HG03439 (cell line): ENCODE measurements around the gene ZNF22.

Source experiments
- ATAC-seq: cut with Tn5 transposase; IDR thresholded peaks from one replicate; pipeline ENCODE4 v1.9.1; 2021; ENCODE audit warnings: mild to moderate bottlenecking, moderate library complexity; ENCODE audit not compliant: unreplicated experiment

Gene ZNF22

GRCh38 chr10:44963772-44964633, 36.7 kb upstream of the ZNF22 start:
- no peak for ATAC-seq

DNA sequence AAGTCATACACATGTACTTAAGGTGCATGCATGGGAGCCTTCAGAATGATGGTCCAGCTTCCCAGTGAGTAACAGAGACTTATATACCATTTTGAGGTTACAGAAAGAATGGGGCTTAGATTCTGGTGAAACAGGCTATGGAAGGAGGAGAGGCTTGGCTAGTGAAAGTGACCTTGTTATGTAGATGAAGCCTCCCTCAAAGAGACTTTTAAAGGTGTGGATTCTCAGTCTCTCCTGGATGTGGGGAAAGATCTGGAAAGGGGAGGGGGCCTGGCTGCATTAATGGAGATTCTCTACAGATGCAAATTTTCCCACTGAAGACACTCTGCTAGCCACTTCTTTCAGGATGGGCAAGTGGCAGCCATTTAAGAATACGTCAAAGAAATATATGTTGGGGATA, 35.6 kb upstream of the ZNF22 start:
- no peak for ATAC-seq

- no peak for ATAC-seq
These were observed 35.0 kb upstream of the ZNF22 start for GRCh38 chr10:44965651-44966097.

DNA sequence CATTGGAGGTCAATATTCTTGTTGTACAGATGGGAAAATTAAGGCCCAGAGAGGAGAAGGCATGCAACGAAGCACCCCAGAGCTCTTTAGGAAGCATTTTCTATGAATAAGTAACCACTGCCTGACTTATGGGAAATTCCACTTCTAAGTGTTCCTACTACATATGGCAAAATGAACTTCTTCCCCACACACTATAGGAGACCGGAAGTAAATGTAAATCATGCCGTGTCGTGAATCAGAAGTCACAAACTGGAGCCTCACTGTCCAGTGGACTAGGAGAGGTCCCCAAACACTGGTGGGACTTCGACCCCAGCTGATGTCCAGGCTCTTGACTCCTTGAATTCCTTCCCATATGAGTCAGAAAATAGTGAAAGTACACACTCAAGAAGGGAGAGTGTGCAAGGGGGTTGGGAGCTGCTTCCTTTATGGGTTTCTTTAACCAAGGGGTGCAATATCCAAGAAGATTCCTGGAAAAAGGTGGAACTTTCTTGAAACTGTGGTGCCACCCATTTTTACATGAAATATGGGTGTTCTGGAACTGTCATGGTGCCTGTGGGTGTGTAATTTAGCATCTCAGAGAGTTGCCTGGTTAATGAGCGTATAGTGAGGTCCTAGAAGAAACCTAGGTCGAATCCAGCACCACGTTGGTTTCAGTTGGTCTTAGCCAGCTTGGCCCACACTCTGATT, 34.5 kb upstream of the ZNF22 start:
- ATAC-seq: peak; percentile 31

GRCh38 chr10:44966816-44967509, 33.8 kb upstream of the ZNF22 start:
- ATAC-seq: no peak

- no peak for ATAC-seq
These were observed 33.1 kb upstream of the ZNF22 start for GRCh38 chr10:44967616-44968015.

GRCh38 chr10:44968091-44968490, 32.6 kb upstream of the ZNF22 start:
- ATAC-seq: no peak

- ATAC-seq: no peak
These were observed 32.0 kb upstream of the ZNF22 start for GRCh38 chr10:44968500-44969400.

GRCh38 chr10:44969854-44970253, 30.9 kb upstream of the ZNF22 start:
- no peak for ATAC-seq

DNA sequence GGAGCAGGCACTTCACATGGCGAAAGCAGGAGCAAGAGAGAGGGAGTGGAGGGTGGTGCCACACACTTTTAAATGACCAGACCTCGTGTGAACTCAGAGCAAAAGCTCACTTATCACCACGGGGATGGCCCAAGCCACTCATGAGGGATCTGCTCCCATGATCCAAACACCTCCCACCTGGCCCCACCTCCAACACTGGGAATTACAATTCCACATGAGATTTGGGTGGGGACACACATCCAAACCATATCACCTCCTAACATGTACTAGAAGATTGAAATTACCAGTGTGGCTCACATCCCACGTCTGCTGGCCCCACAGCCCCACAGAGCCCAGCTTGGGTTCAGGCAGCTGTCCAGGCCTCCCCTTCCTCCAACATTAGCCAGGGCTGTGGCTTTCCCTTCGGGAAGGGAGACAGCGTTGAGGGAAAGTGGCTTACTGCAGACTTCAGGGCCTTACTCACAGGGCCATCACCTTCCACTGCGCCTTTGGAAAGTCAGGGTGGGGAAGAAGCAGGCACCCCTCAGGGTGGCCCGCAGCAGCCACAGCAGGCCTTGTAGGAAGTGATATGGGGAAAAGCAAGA, 29.8 kb upstream of the ZNF22 start:
- ATAC-seq: no peak

DNA sequence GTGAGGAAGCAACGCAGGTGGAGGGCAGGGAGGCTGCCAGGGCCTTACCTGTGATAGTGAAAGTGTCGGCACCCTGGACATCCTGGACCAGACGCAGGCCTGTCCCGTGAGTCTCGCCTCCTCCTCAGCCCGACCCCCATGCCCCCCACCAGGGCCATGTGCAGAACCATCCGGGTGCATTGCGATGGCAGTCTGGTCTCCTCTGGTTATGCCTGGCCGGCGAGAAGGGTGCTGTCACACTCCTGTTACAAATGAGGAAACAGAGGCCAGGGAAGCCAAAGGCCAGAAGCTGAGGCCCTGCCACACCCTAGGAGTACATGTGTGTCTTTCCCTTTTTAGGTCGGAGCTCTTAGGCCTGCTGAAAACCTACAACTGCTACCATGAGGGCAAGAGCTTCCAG, 29.3 kb upstream of the ZNF22 start:
- no peak for ATAC-seq

GRCh38 chr10:44971935-44972757, 28.6 kb upstream of the ZNF22 start:
- no peak for ATAC-seq

DNA sequence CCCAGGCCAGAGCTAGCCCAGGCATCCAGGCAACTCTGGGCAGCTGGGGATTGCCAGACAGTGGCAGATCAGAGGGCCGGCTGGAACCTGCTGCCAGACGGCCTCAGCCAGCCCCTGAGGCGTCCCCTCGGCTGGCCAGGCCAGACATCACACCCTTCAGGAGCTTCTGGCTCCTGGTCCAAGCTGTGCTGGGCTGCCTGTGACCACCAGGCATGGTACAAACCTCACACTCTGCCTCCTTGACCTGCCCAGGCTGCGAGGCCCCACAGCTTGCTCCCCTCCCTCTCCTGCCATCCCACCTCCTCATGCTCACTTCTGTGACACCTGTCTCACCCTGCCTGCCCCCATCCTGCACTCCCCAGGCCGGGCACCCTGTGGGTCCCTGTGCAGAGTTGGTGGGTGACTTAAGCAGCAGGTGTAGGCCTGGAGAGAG, 27.8 kb upstream of the ZNF22 start:
- ATAC-seq: no peak

DNA sequence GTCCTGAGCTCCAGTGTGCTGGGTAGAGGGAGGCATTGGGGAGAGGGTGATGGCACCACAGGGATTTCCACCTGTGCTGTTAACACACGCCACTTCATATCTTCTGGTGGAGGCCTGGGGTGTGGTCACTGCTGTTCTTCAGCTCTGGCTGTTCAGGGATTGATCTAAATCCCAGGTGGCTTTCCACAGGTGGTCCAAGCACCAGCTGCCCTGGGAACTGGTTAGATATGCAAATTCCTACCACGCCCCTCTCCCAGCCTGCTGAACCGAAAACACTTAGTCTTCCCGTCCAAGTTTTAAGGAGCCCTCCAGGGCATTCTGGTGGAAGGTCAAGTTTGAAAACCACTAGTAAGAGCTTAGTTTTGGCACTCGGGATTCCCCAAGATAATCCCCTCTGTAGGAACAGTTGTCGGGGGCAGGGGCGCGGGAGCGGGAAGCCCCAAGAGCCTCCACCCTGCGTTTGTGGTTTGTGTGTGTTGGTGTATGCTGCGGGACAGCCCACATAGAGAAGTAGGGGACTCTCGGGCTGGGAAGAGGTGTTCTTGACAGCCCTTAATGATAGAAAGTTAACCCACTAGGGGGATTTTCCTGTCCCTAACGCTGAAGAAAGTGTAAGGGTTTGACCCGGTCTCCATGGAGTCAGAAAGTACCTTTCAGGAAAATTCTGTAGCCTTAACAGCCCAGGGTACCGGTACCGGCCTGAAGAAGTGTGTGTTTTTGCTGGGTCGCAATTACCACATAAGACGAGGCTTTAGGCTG, 27.2 kb upstream of the ZNF22 start:
- no peak for ATAC-seq

DNA sequence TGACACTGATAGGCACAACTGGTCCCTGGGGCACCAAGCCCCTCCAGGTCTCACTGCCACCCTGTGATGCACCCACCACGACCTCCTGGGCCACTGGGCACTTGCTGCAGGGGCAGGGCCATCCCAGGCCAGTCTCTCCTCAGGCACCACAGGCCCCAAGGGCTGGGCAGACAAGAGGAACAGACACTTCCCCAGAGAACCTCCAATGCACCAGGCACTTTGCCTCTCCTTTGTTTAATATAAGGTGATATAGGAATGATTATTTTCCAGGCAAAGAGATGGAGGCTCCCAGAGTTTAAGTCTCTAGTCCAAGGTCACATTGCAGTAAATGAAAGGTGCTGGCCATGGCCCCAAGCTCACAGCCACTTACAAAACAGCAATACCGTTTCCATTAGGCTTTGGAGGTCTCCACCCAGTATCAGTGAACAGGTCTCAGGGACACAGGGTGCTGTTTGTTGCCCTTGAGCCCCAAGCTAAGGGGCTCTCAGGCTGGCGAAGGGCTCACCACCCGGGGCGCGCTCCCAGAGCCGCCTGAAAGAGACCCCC, 26.6 kb upstream of the ZNF22 start:
- no peak for ATAC-seq

DNA sequence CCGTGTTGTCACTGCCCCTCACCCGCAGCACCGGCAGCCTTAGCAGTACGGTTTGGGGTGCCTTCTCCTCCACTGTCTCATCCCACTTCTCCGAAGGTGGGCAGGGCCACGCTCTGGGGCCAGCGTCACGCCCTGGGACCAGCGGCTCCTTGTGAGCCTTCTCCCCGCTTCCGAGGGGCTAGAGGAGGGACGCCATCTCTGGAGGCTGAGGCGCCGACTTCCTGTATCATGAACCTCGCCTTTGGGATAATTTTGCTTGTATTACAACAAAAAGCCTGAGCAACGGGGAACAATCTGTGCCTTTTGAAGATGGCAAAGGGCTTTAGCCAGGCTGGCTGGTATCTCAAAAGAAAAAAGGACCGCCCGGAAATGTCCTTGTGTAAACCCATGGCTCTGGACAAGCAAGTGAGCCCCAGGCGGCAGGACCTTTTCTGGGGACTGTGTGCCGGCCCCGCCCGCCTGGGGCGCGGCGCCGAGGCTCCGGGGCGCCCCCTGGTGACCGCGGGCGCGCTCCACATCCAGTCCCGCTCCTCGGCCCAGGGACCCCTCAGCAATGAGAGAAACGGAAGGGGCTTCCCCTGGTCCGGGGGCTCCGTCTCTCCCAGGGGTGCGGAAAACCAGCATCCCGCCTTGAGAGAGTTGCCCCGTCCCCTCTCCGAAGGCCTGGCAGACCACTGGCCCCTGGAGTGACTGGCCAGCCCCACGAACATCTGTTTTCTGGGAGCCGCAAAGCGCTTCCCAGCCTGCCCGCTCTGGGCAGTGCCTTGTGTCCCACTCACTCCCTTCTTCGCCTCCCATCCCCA, 25.9 kb upstream of the ZNF22 start:
- peak; percentile 74 for ATAC-seq
